Gastroesophageal sphincter (tissue), 4 donors: ENCODE results near the gene BATF3. TPM values are rescaled to one million over a fixed set of nuclear protein-coding genes. Genes with fewer than 3 reads are reported as not detected.
A peak's percentile ranks its signal among the peaks of the same experiment; 100 is the strongest.

Experiments used
- ATAC-seq: fragments of 150-250 bp; one replicate; pipeline ENCODE4 v1.9.1; 2016; ENCODE audit warnings: mild to moderate bottlenecking, moderate library complexity
- H3K27ac ChIP-seq, 4 donors: fragments of 200-600 bp; sonication (generic) in 3 of 4; 1 replicate in 3 of 4; 2 replicates in 1 of 4; pipeline ENCODE4 v1.5.1; 2016 to 2019
- H3K27me3 ChIP-seq: fragments of 200-600 bp; sonication (generic); one replicate; pipeline ENCODE4 v1.5.1; 2019
- H3K36me3 ChIP-seq, 2 donors: fragments of 200-600 bp; sonication (generic); one replicate each; pipeline ENCODE4 v1.5.1; 2019; ENCODE audit warnings: control low read depth in 1 of 2
- H3K4me1 ChIP-seq, 3 donors: fragments of 200-600 bp; sonication (generic); 1 replicate in 2 of 3; 2 replicates in 1 of 3; pipeline ENCODE4 v1.5.1; 2016 to 2019; ENCODE audit warnings: control low read depth in 2 of 3
- H3K4me3 ChIP-seq, 2 donors: fragments of 200-600 bp; sonication (generic); one replicate each; pipeline ENCODE4 v1.5.1; 2019; ENCODE audit warnings: mild to moderate bottlenecking in 1 of 2, moderate library complexity in 1 of 2
- H3K9me3 ChIP-seq, 3 donors: fragments of 200-600 bp; sonication (generic); one replicate each; pipeline ENCODE4 v1.5.1; 2017 to 2019; ENCODE audit warnings: control low read depth in 2 of 3
- CTCF ChIP-seq, 4 experiments: fragments of 200-600 bp in 2 of 4; fragments of 450-650 bp in 2 of 4; sonication (generic) in 1 of 4; IDR thresholded peaks; one replicate each; pipeline ENCODE4 v1.5.1; 2017 to 2019; ENCODE audit warnings: antibody characterized with exemption in 4 of 4, mild to moderate bottlenecking in 2 of 4, moderate library complexity in 2 of 4
- EP300 ChIP-seq: sonication (generic); formaldehyde crosslinking; IDR thresholded peaks from one replicate; pipeline ENCODE4 v1.6.1; 2017; ENCODE audit warnings: antibody characterized with exemption, mild to moderate bottlenecking
- POLR2A ChIP-seq, 2 donors: fragments of 450-650 bp; IDR thresholded peaks; one replicate each; pipeline ENCODE4 v1.6.1; 2017; ENCODE audit warnings: antibody characterized with exemption in 2 of 2, mild to moderate bottlenecking in 2 of 2, moderate library complexity in 1 of 2
- POLR2AphosphoS5 ChIP-seq: sonication (generic); formaldehyde crosslinking; IDR thresholded peaks from one replicate; pipeline ENCODE4 v1.6.1; 2017; ENCODE audit warnings: antibody characterized with exemption
- WGBS, 2 donors: methylation state at CpG; one replicate each; pipeline ENCODE4 v1.1.5; 2018; ENCODE audit warnings: low coverage in 1 of 2; 5-methylcytosine and 5-hydroxymethylcytosine counted together
- total RNA-seq, 4 donors: library from RNA; depleted of rRNA; stranded (reverse); fragments of >200 nt; gene quantifications; one replicate each; pipeline ENCODE4 v1.1.0, GENCODE V29; 2016

Gene BATF3
- total RNA-seq, 4 donors from 2014 or later, result 0.31 to 3.9 (median 3.7) TPM

- WGBS, 2 donors, result 12 to 43% methylated on average over 4 to 10 of the region's 12 CpGs
Measured at GRCh38 chr1:212671342-212672031, 28.2 kb downstream of the BATF3 start.

GRCh38 chr1:212670882-212671281 is 28.8 kb downstream of the BATF3 start:
- TF ChIP-seq EP300 (no peak), POLR2AphosphoS5 (no peak), POLR2A (IDR thresholded peaks at IDR 0.05) (no peak), CTCF (IDR thresholded peaks at IDR 0.05) (no peak)
- Histone ChIP-seq H3K4me3 (no peak overlapping the region), H3K4me1 (peaks cover 0 to 28% (median 9%) of the 10 kb centered on the region in 3 donors), H3K9me3 (no peaks in the 10 kb centered on the region), H3K36me3 (no peaks in the 10 kb centered on the region), H3K27ac (no peak overlapping the region), H3K27me3 (no peaks in the 10 kb centered on the region)
- ATAC-seq, result no peak

More at GRCh38 chr1:212671342-212672031, 28.2 kb downstream of the BATF3 start:
- Histone ChIP-seq H3K9me3 (no peaks in the 10 kb centered on the region), H3K36me3 (no peaks in the 10 kb centered on the region), H3K27me3 (no peaks in the 10 kb centered on the region), H3K4me3 (no peak overlapping the region), H3K27ac (no peak overlapping the region), H3K4me1 (peaks cover 0 to 22% (median 9%) of the 10 kb centered on the region in 3 donors)
- TF ChIP-seq POLR2A (IDR thresholded peaks at IDR 0.05) (no peak), CTCF (IDR thresholded peaks at IDR 0.05) (no peak), POLR2AphosphoS5 (no peak)
- peak; percentile 35 for ATAC-seq

- Histone ChIP-seq H3K9me3 (no peaks in the 10 kb centered on the region), H3K27me3 (no peaks in the 10 kb centered on the region), H3K36me3 (no peaks in the 10 kb centered on the region), H3K27ac (no peak overlapping the region), H3K4me3 (no peak overlapping the region), H3K4me1 (peaks cover 0 to 34% (median 13%) of the 10 kb centered on the region in 3 donors)
- no peak for ATAC-seq
- no peak for TF ChIP-seq EP300
- no peak for TF ChIP-seq POLR2A (IDR thresholded peaks at IDR 0.05)
- no peak for TF ChIP-seq CTCF (IDR thresholded peaks at IDR 0.05)
- no peak for TF ChIP-seq POLR2AphosphoS5
- WGBS, 2 donors, result 95 to 96% methylated on average over 6 to 7 of the region's 7 CpGs
Measured at GRCh38 chr1:212670301-212670700, 29.3 kb downstream of the BATF3 start.

GRCh38 chr1:212669600-212669999 is 30.0 kb downstream of the BATF3 start:
- no peak overlapping the region for H3K4me3 ChIP-seq
- H3K27ac ChIP-seq, result no peak overlapping the region
- no peaks in the 10 kb centered on the region for H3K27me3 ChIP-seq
- WGBS, 2 donors, result 45 to 84% methylated on average over 3 to 8 of the region's 8 CpGs
- TF ChIP-seq EP300 (no peak), POLR2AphosphoS5 (no peak), CTCF (IDR thresholded peaks at IDR 0.05) (no peak), POLR2A (IDR thresholded peaks at IDR 0.05) (no peak)
- no peak for ATAC-seq
- no peaks in the 10 kb centered on the region for H3K9me3 ChIP-seq
- H3K4me1 ChIP-seq, result peaks cover 0 to 38% (median 13%) of the 10 kb centered on the region in 3 donors
- H3K36me3 ChIP-seq, result no peaks in the 10 kb centered on the region

GRCh38 chr1:212669102-212669501 is 30.5 kb downstream of the BATF3 start:
- TF ChIP-seq EP300 (no peak), CTCF (IDR thresholded peaks at IDR 0.05) (peak in 1 of 4 experiments; percentile 19)
- WGBS, 2 donors, result 53 to 60% methylated on average over 1 to 2 of the region's 2 CpGs
- ATAC-seq, result no peak
- H3K27ac ChIP-seq, result no peak overlapping the region
- H3K4me3 ChIP-seq, result no peak overlapping the region
- H3K36me3 ChIP-seq, result no peaks in the 10 kb centered on the region
- peaks cover 0 to 38% (median 13%) of the 10 kb centered on the region in 3 donors for H3K4me1 ChIP-seq
- no peaks in the 10 kb centered on the region for H3K27me3 ChIP-seq
- H3K9me3 ChIP-seq, result no peaks in the 10 kb centered on the region
